HG02852 (cell line): ENCODE data around the gene SCG5.
"Not testable (repeated sequence)": the region's sequence is repeated elsewhere in the genome, so short reads cannot be mapped to it uniquely, and the experiment has no call there.

ENCODE experiments used
- ATAC-seq: cut with Tn5 transposase; IDR thresholded peaks from one replicate; pipeline ENCODE4 v1.9.1; 2021; ENCODE audit warnings: mild to moderate bottlenecking, moderate library complexity; ENCODE audit not compliant: unreplicated experiment

The SCG5 gene, protein sequence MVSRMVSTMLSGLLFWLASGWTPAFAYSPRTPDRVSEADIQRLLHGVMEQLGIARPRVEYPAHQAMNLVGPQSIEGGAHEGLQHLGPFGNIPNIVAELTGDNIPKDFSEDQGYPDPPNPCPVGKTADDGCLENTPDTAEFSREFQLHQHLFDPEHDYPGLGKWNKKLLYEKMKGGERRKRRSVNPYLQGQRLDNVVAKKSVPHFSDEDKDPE

GRCh38 chr15:32641517-32642059, at the start of gene SCG5:
SCG5 (plus strand) TSS chr15:32641710; CDS start chr15:32643593, 1,883 bp downstream.
- ATAC-seq: no peak

GRCh38 chr15:32593151-32593550, 48.4 kb upstream of the SCG5 start, which contains the start of gene GOLGA8N:
GOLGA8N (plus strand) TSS chr15:32593456.
- not testable (repeated sequence) for ATAC-seq

- ATAC-seq: not testable (repeated sequence)
These were observed 32.0 kb upstream of the SCG5 start for GRCh38 chr15:32609518-32609917.

GRCh38 chr15:32610719-32611118, 30.8 kb upstream of the SCG5 start:
- ATAC-seq: not testable (repeated sequence)

DNA sequence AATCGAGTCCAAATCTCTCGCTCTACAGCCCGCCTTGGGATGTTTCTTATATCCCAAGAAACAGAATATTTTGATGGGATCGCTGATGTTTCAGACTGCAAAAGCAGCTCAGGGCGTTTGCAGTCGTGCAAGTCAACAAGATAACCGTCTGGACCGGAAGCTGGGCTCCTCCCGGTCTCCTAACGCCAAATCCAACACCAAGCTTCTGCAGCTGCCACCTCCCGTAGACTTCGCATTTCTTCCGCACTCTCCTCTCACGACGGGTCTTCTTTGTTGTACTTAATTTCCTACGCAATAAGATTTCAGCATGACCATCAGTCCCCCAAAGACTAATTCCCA, 26.8 kb upstream of the SCG5 start:
- peak; percentile 16 for ATAC-seq

- ATAC-seq: peak; percentile 79
These were observed 26.2 kb upstream of the SCG5 start, which contains the start of gene ARHGAP11A for GRCh38 chr15:32615051-32615870. ARHGAP11A (plus strand) TSS chr15:32615504; CDS start chr15:32616212, 708 bp downstream.

GRCh38 chr15:32615871-32616426, 25.6 kb upstream of the SCG5 start:
- ATAC-seq: peak; percentile 14

GRCh38 chr15:32636410-32636809, 5.1 kb upstream of the SCG5 start:
- ATAC-seq: no peak

GRCh38 chr15:32636908-32637567, 4.5 kb upstream of the SCG5 start:
- peak; percentile 67 for ATAC-seq

DNA sequence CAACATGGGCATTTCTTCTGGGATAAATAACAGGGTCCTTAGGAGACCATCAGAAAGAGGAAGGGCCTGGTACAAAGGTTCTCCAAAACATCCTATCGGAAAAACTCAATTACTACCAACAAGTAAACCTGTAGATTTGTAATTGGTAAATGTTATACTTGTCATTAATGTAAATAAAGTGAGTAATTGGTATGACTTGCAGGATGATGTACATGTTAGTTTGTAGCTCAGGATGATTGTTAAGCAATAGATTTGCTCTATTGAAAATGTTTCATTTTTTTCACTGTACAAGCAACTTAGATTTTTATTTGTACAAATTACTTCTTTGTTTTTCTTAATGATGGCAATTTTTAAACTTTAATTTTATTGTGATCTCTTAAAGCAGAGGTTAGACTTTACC, 3.8 kb upstream of the SCG5 start:
- ATAC-seq: no peak

DNA sequence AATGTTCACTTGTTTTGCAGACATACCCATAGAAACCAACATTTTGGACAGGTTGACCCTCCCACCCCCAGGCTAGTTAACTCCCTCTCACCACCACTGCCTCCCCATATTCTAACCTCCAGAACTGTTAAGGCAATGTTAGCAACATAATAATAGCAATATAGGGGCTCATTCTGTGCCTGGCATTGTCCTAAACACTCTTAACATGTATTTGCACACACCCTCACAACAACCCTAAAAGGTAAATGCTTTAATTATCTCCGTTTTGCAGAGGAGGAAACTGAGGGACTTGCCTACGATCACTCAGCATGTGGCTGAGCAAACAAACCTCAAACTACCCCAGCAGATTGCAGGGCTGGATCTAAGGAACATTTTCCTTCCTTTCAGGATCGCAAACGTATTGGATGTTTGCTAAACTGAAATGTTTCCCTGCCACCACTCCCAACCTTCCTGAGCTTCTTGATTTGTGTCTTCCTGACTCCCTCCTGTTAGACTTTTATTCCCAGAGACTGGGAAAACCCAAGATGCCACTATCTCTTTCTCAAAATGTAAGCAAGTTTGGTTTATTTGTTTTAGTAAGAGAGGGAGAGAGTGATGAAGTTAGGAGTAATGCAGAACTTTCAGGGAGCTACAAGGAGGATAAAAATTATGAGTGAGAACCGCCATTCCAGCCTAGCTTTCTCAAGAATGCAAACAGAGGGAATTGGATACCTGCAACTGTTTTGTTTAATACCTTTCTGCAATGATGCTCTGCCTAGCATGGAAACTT, 1.3 kb downstream of the SCG5 start:
- no peak for ATAC-seq

GRCh38 chr15:32643907-32644445, 2.5 kb downstream of the SCG5 start:
- no peak for ATAC-seq

GRCh38 chr15:32646291-32646690, 4.8 kb downstream of the SCG5 start:
- ATAC-seq: no peak

- ATAC-seq: no peak
These were observed 7.8 kb downstream of the SCG5 start for GRCh38 chr15:32649342-32649741.

- ATAC-seq: no peak
These were observed 9.8 kb downstream of the SCG5 start for GRCh38 chr15:32651229-32651837.

DNA sequence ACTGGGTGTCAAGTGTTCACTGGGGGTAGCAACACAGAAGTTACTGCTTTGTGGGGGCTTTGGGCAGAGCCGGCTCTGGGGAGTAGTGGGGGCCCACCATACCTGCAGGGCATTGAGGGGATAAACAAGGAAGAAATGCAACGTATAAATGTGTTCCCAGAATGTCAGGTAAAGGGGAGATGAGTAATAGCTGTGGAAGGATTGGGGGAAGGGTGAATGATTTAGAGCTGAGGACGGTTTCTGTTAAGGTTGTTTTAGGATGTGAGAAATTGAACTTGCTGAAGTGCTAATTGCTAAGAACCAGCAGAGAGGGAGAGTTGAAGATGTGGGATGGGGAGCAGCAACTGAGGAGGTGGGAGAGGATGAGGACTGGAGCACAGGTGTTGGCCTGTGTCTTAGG, 10.7 kb downstream of the SCG5 start:
- no peak for ATAC-seq

DNA sequence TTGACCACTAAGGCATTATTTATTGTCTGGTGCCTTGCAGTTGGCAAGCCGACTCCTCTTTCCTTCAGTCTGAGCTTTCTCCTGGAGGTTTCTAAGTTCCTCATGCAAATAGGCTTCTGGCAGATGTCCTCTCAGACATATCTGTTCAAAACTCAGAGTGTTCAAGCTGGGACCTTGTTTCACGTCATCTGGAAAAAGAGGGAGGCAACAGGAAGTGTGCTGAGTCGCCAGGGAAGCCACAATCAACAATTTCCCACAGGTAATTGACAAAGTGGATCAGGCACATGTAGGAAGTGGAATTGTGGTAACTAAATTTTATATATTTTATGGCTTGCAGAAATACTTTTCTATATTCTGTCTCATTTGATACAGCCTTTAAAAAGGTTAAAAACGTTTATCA, 14.6 kb downstream of the SCG5 start:
- ATAC-seq: no peak

GRCh38 chr15:32656496-32656895, 15.0 kb downstream of the SCG5 start:
- ATAC-seq: no peak

DNA sequence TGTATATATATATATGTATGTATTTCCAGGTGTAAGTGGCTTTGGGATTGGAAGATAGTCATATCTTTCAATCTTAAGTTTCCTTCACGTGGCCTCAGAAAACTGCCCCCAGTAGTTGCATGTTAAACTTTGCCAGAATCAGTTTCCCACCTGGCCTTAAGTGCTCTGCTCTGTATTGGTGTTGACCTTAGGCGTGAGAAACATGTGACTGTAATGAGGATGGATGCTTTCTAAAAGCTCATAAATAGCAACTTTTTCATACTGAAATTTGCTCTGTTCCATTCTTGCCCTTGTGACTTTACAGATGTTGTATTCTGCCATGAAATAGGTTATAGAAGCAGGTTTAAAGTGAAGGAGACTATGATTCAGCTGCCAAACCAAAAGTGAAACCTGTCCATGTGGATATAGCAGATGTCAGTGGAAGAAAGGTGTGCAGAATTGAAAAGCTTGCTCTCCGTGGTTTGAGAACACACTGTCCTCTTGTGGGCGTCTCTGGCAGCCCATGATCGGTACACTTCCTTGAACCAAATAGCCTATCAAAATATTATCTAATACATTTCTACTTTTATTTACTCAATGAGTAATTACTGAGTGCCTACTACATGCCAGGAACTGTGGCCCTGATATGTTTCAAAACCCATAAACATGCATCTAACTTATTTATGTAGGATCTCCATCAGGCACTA, 15.8 kb downstream of the SCG5 start:
- ATAC-seq: peak; percentile 53
